ENCODE measurements around the gene RABL3.
"Not testable (repeated sequence)": the region's sequence is repeated elsewhere in the genome, so short reads cannot be mapped to it uniquely, and the experiment has no call there.

Gene RABL3

GRCh38 chr3:120645083-120645845 is 97.1 kb downstream of the RABL3 start:
- DNase-seq (ENCODE audit: low read depth in 2 of 2), result no peak

GRCh38 chr3:120642368-120642948 is 99.9 kb downstream of the RABL3 start:
- no peak for DNase-seq (ENCODE audit: low read depth in 2 of 2)

DNA sequence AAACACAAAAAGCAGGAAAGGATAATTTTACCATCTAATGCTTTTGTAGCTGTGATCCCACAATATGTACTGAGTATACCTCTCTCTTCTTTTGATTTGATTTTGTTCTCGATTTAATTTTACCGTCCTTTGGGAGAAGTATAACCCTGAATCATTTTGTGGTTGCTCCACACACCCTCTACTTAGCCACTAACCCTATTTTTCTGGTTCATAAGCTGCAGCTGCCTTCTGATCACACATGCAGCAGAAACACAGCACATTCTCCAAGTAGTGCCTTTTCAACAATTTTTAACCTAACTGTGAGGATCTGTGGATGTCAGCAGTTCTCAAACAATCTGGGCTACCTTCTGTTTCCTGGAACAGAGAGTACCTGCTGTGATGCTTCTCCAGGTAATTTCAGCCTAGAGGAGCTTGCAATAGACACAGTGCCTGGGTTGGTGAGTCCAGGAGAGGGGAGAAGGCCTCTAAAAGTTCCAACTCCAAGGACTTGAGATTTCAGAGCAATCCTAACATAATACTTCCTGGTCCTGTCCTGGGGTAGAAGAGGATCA is 100.5 kb downstream of the RABL3 start:
- DNase-seq (ENCODE audit: low read depth in 2 of 2), result no peak

- no peak for DNase-seq (ENCODE audit: low read depth in 2 of 2)
These were observed 102.1 kb downstream of the RABL3 start for GRCh38 chr3:120640231-120640630.

GRCh38 chr3:120638820-120639219 is 103.5 kb downstream of the RABL3 start:
- DNase-seq (ENCODE audit: low read depth in 2 of 2), result not testable (repeated sequence)

DNA sequence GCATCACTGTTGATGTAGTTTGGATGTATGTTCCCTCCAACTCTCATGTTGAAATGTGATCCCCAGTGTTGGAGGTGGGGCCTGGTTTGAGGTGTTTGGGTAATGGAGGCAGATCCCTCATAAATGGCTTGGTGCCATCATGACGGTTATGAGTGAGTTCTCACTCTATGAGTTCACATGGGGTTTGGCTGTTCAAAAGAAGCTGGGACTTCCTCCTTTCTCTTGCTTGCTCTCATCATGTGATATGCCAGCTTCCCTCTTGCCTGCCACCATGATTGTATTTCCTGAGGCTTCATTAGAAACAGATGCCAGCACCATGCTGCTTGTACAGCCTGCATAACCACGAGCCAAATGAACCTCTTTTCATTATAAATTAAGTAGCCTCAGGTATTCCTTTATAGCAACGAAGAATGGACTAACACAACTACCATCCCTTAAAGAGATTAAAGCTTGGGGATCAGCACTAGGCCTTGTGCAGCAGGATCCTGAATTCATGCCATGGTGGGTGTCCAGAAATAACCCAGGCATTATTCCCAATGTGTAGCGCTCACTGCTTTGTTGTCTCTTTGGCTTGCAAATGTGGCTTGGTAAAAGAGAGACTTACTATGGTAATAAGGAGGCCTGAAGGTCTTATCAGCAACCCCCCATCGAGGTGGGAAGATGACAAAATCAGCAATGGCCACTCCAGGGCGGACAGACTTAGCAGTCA is 104.3 kb downstream of the RABL3 start:
- DNase-seq (ENCODE audit: low read depth in 2 of 2), result no peak

- DNase-seq (ENCODE audit: low read depth in 2 of 2), result no peak
These were observed 105.4 kb downstream of the RABL3 start for GRCh38 chr3:120636795-120637401.
